Calu3 (cell line): ENCODE data around the gene RNF212. TPM values are rescaled to one million over a fixed set of nuclear protein-coding genes. Genes with fewer than 3 reads are reported as not detected.

Source experiments
- BruUV-seq: library from RNA; stranded (reverse); fragments of 400-500 nt; replicated peaks from 2 replicates; lab custom pipeline; 2021; lab: Mats Ljungman, UMichigan
- CTCF ChIA-PET: fragments of 300-600 bp; sonication (Branson Sonifier 250); formaldehyde crosslinking; loops from one replicate; lab custom pipeline; 2022; ENCODE audit warnings: antibody characterized with exemption; lab: Charles Lee
- DNase-seq: peaks from one replicate; pipeline ENCODE4 v3.0.0; 2022
- H3K27ac Mint-ChIP-seq: one replicate; pipeline ENCODE4 v1.8.0; 2022; ENCODE audit warnings: mixed read lengths; ENCODE audit not compliant: unreplicated experiment
- H3K27me3 Mint-ChIP-seq: one replicate; pipeline ENCODE4 v1.8.0; 2022; ENCODE audit warnings: mixed read lengths; ENCODE audit not compliant: unreplicated experiment
- H3K36me3 Mint-ChIP-seq: one replicate; pipeline ENCODE4 v1.8.0; 2022; ENCODE audit warnings: mild to moderate bottlenecking, moderate library complexity, mixed read lengths; ENCODE audit not compliant: insufficient read depth, unreplicated experiment
- H3K4me1 Mint-ChIP-seq: one replicate; pipeline ENCODE4 v1.8.0; 2022; ENCODE audit warnings: mild to moderate bottlenecking, low read depth, mixed read lengths; ENCODE audit not compliant: unreplicated experiment
- H3K4me3 Mint-ChIP-seq: one replicate; pipeline ENCODE4 v1.8.0; 2022; ENCODE audit warnings: mild to moderate bottlenecking, low read depth, moderate library complexity, mixed read lengths; ENCODE audit not compliant: unreplicated experiment
- H3K9me3 Mint-ChIP-seq: one replicate; pipeline ENCODE4 v1.8.0; 2022; ENCODE audit warnings: low read depth, mixed read lengths; ENCODE audit not compliant: unreplicated experiment
- intact Hi-C: fragments of 100-400 bp; cut with micrococcal nuclease; formaldehyde crosslinking; loops from one replicate; pipeline ENCODE4 v1.10.0; 2022; ENCODE audit not compliant: unreplicated experiment
- total RNA-seq: library from RNA; stranded (reverse); gene quantifications from 2 replicates; pipeline ENCODE4 v1.2.3, GENCODE V29; 2022
- TF ChIP-seq, protein P1 (sequence below): fragments of 200-600 bp; IDR thresholded peaks from one replicate; pipeline ENCODE4 v1.8.0; 2022; ENCODE audit warnings: antibody characterized with exemption; ENCODE audit not compliant: unreplicated experiment

The RNF212 gene
- total RNA-seq, 1 experiment from 2014 or later, result not detected

DNA sequence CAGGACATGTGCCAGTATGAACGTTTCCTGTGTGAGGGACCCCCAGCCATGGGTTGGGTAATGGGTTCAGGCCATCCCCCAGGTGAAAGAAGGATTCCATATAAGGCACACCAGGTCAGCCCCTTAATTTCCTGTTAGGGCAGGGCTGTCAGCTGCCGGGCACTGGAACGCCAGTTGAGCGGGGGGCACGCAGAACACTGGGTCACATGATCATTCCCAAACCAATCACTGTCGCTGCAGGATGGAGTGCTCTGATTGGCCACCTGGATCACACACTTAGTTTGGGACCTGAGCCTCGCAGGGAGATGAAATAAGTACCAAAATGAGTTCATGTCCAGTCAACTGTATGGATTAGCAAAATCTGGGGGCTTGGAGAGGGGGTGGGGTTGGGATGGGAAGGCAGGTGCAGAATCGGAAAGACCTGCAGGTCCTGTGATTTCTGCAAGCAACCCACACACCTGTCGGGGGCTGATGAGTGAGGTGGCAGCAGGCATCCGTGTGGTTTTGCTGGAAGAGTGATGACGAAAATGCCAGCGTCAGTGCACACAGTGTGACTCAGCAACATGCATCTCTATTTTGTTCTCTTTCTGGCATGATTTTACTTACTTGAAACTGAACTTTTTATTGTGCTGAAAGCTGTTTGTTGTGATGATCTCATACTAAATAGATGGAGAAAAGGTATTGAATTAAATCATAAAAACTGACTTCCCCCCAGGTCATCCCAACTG is 32.2 kb downstream of the RNF212 start:
- Mint-ChIP-seq H3K27ac (no peak overlapping the region), H3K4me1 (peaks cover 38% of the 10 kb centered on the region), H3K27me3 (peaks cover 12% of the 10 kb centered on the region), H3K36me3 (no peaks in the 10 kb centered on the region), H3K4me3 (no peak overlapping the region), H3K9me3 (no peaks in the 10 kb centered on the region)
- TF ChIP-seq, protein P1, sequence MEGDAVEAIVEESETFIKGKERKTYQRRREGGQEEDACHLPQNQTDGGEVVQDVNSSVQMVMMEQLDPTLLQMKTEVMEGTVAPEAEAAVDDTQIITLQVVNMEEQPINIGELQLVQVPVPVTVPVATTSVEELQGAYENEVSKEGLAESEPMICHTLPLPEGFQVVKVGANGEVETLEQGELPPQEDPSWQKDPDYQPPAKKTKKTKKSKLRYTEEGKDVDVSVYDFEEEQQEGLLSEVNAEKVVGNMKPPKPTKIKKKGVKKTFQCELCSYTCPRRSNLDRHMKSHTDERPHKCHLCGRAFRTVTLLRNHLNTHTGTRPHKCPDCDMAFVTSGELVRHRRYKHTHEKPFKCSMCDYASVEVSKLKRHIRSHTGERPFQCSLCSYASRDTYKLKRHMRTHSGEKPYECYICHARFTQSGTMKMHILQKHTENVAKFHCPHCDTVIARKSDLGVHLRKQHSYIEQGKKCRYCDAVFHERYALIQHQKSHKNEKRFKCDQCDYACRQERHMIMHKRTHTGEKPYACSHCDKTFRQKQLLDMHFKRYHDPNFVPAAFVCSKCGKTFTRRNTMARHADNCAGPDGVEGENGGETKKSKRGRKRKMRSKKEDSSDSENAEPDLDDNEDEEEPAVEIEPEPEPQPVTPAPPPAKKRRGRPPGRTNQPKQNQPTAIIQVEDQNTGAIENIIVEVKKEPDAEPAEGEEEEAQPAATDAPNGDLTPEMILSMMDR, result no peak
- intact Hi-C loops, result no loop called here
- no TSS peak for BruUV-seq
- DNase-seq, result no peak
- CTCF ChIA-PET, result interaction anchor here (0.5 kb wide), 1 partner anchor 36 kb away, joined by 4 read pairs; no protein-coding TSS in a partner anchor

DNA sequence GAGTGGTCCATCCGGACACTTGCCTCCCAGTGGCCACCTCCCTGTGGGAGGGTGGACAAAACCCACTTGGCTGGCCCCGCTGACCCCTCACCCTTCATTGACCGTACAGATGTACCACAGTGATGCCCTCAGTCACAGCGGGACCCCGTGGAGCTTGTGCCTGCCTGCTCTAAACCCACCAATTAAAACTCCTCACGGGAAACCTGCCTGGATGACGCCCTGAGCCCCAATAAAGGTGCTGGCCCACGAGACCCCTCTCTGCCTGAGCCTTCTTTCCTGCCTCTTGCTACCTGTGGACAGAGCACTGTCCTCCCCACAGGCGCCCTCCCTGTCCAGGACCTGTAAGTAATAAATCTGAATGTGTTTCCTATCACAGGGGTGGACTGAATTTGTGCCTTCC is 32.9 kb downstream of the RNF212 start:
- Mint-ChIP-seq H3K4me1 (peaks cover 32% of the 10 kb centered on the region), H3K27me3 (peaks cover 12% of the 10 kb centered on the region), H3K27ac (no peak overlapping the region), H3K9me3 (no peaks in the 10 kb centered on the region), H3K4me3 (no peak overlapping the region), H3K36me3 (no peaks in the 10 kb centered on the region)
- TF ChIP-seq, protein P1, result no peak
- CTCF ChIA-PET, result no interaction called here
- no TSS peak for BruUV-seq
- intact Hi-C loops, result no loop called here
- no peak for DNase-seq

DNA sequence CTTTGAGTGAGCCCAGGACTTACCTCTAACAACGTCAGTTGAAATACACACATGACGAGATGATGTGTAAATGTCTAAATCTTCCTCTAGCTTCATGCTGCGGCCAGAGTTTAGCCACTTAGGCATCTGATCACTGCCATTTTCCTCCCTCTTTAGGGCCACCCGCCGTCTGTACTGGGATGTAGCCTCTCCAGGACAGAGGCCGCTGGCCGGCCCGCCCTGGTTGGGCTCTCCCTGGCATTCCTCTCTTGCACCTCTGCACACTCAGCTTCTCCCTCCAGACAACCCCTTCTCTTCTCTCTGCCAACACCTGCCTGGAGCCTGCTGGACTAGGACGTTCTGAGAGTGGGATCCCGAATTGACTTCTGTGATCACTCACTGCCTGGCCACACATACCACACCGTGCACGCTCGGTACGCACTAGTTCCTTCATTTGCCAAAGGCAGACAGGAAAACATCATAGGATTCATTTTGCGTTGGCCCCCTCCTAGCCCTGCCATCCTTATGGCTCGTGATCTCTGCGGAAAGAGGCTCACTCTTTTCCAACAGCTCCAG is 33.6 kb downstream of the RNF212 start:
- intact Hi-C loops, result no loop called here
- H3K27me3 Mint-ChIP-seq, result peaks cover 12% of the 10 kb centered on the region
- TF ChIP-seq, protein P1, result no peak
- no peak overlapping the region for H3K4me3 Mint-ChIP-seq
- H3K9me3 Mint-ChIP-seq, result no peaks in the 10 kb centered on the region
- H3K4me1 Mint-ChIP-seq, result peaks cover 25% of the 10 kb centered on the region
- CTCF ChIA-PET, result no interaction called here
- BruUV-seq, result no TSS peak
- H3K36me3 Mint-ChIP-seq, result no peaks in the 10 kb centered on the region
- DNase-seq, result no peak
- H3K27ac Mint-ChIP-seq, result no peak overlapping the region

DNA sequence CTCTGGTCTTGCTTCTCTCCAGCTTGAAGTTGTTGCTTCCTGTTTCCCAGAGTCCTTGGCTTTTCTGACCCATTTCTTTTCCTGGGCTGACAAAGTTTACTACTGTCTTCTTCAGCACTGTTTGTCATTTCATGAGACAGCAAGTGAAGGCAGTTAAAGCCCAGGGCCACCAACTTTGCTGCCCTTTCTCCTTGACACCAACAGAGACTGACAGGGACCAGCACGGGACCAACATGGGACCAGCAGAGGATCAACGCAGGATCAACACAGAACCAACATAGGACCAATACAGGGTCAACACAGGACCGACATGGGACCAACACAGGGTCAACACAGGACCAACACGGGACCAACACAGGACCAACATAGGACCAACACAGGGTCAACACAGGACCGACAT is 34.9 kb downstream of the RNF212 start:
- Mint-ChIP-seq H3K4me1 (peaks cover 28% of the 10 kb centered on the region), H3K27ac (no peak overlapping the region), H3K36me3 (no peaks in the 10 kb centered on the region), H3K4me3 (no peak overlapping the region), H3K9me3 (no peaks in the 10 kb centered on the region), H3K27me3 (peaks cover 12% of the 10 kb centered on the region)
- BruUV-seq, result no TSS peak
- TF ChIP-seq, protein P1, result no peak
- CTCF ChIA-PET, result no interaction called here
- intact Hi-C loops, result no loop called here
- no peak for DNase-seq
